HepG2 (cell line): ENCODE data around the gene SIGMAR1. TPM values are rescaled to one million over a fixed set of nuclear protein-coding genes. Genes with fewer than 3 reads are reported as not detected.
A peak's percentile ranks its signal among the peaks of the same experiment; 100 is the strongest.

ENCODE experiments used
- ATF7 ChIP-seq, 2 experiments: fragments of 450-650 bp in 1 of 2; sonication (generic) in 1 of 2; formaldehyde crosslinking in 1 of 2; IDR thresholded peaks; 2 replicates each; pipeline versions ENCODE4 v1.4.0 to v1.6.1; 2016 to 2020; ENCODE audit warnings: antibody characterized with exemption in 1 of 2, mild to moderate bottlenecking in 1 of 2, missing genetic modification reagents in 1 of 2
- ATM ChIP-seq: fragments of 450-650 bp; IDR thresholded peaks from 2 replicates; pipeline ENCODE4 v1.7.1; 2017; ENCODE audit warnings: mild to moderate bottlenecking, borderline replicate concordance
- CEBPZ ChIP-seq: IDR thresholded peaks from 2 replicates; pipeline ENCODE4 v1.6.1; 2012; ENCODE audit warnings: low read length, improper control_type of control experiment
- ERF ChIP-seq: IDR thresholded peaks from 2 replicates; pipeline ENCODE4 v1.6.1; 2018; ENCODE audit warnings: missing biosample characterization, missing genetic modification reagents
- GPN1 ChIP-seq: sonication (generic); formaldehyde crosslinking; IDR thresholded peaks from 2 replicates; pipeline ENCODE4 v1.5.1; 2020; ENCODE audit warnings: missing genetic modification reagents, borderline replicate concordance
- HDAC1 ChIP-seq: sonication (generic); formaldehyde crosslinking; IDR thresholded peaks from 2 replicates; pipeline ENCODE4 v1.5.1; 2020; ENCODE audit warnings: mild to moderate bottlenecking, missing genetic modification reagents
- HNRNPLL ChIP-seq: fragments of 200-400 bp; formaldehyde crosslinking; IDR thresholded peaks from 2 replicates; pipeline ENCODE4 v1.6.1; 2017; ENCODE audit warnings: mild to moderate bottlenecking, low read depth, low read length; ENCODE audit not compliant: poor library complexity, severe bottlenecking
- ISL2 ChIP-seq: sonication (generic); formaldehyde crosslinking; IDR thresholded peaks from 2 replicates; pipeline ENCODE4 v1.5.0; 2020; ENCODE audit warnings: missing genetic modification reagents
- KMT2A ChIP-seq: sonication (generic); formaldehyde crosslinking; IDR thresholded peaks from 2 replicates; pipeline ENCODE4 v1.4.0; 2020; ENCODE audit warnings: missing genetic modification reagents
- MTA3 ChIP-seq: sonication (generic); formaldehyde crosslinking; IDR thresholded peaks from 2 replicates; pipeline ENCODE4 v1.4.0; 2020; ENCODE audit warnings: missing genetic modification reagents
- NFYC ChIP-seq: IDR thresholded peaks from 2 replicates; pipeline ENCODE4 v1.6.1; 2016; ENCODE audit warnings: missing genetic modification reagents, missing compliant biosample characterization
- PITX1 ChIP-seq: sonication (generic); formaldehyde crosslinking; IDR thresholded peaks from 2 replicates; pipeline ENCODE4 v1.5.1; 2020; ENCODE audit warnings: mild to moderate bottlenecking, missing genetic modification reagents
- PLSCR1 ChIP-seq: sonication (generic); formaldehyde crosslinking; IDR thresholded peaks from 2 replicates; pipeline ENCODE4 v1.5.0; 2020; ENCODE audit warnings: missing genetic modification reagents, mild to moderate bottlenecking, borderline replicate concordance
- POLR2A ChIP-seq, 2 experiments: IDR thresholded peaks; 2 replicates each; pipeline ENCODE4 v1.6.1; 2011; ENCODE audit warnings: low read depth in 2 of 2, low read length in 2 of 2, mild to moderate bottlenecking in 1 of 2, moderate library complexity in 1 of 2; ENCODE audit not compliant: insufficient read depth in 1 of 2
- RFX3 ChIP-seq: IDR thresholded peaks from 2 replicates; pipeline ENCODE4 v1.6.1; 2016; ENCODE audit warnings: missing biosample characterization, missing genetic modification reagents
- SNAPC2 ChIP-seq: sonication (generic); formaldehyde crosslinking; IDR thresholded peaks from 2 replicates; pipeline ENCODE4 v1.8.1; 2022; ENCODE audit warnings: mild to moderate bottlenecking, missing genetic modification reagents
- TFAP4 ChIP-seq: sonication (generic); IDR thresholded peaks from 2 replicates; pipeline ENCODE4 v1.6.1; 2016; ENCODE audit warnings: low read depth, borderline replicate concordance
- ZNF138 ChIP-seq: sonication (generic); formaldehyde crosslinking; IDR thresholded peaks from 2 replicates; pipeline ENCODE4 v1.5.0; 2020; ENCODE audit warnings: mild to moderate bottlenecking, low read depth, missing genetic modification reagents
- ZNF180 ChIP-seq: sonication (generic); formaldehyde crosslinking; IDR thresholded peaks from 2 replicates; pipeline ENCODE4 v1.4.0; 2020; ENCODE audit warnings: low read depth, missing genetic modification reagents, borderline replicate concordance
- ZNF564 ChIP-seq: sonication (generic); formaldehyde crosslinking; IDR thresholded peaks from 2 replicates; pipeline ENCODE4 v1.8.1; 2023; ENCODE audit warnings: mild to moderate bottlenecking, missing genetic modification reagents
- ZNF569 ChIP-seq: sonication (generic); formaldehyde crosslinking; IDR thresholded peaks from 2 replicates; pipeline ENCODE4 v1.5.0; 2020; ENCODE audit warnings: mild to moderate bottlenecking, missing genetic modification reagents, moderate library complexity, borderline replicate concordance
- ZNF770 ChIP-seq: sonication (generic); formaldehyde crosslinking; IDR thresholded peaks from 2 replicates; pipeline ENCODE4 v1.5.0; 2020; ENCODE audit warnings: mild to moderate bottlenecking, missing genetic modification reagents
- polyA plus RNA-seq, 8 experiments: library from polyadenylated mRNA; depleted of rRNA in 3 of 8; stranded (reverse) in 7 of 8; unstranded in 1 of 8; fragments of >200 nt; fragmentation: Illumina TruSeq in 4 of 8; extraction: Trizol in 4 of 8; gene quantifications; 2 replicates each; pipeline versions ENCODE4 v1.2.1 to v1.2.3, GENCODE V29; 2011 to 2016; ENCODE audit warnings: low read depth in 4 of 8, missing spikeins in 1 of 8, mixed read lengths in 1 of 8; ENCODE audit not compliant: insufficient read depth in 1 of 8
- total RNA-seq, 5 experiments: library from RNA; depleted of rRNA; stranded (reverse); fragments of >200 nt; fragmentation: Illumina TruSeq; extraction: Trizol; gene quantifications; 2 replicates each; pipeline ENCODE4 v1.2.3, GENCODE V29; 2016; ENCODE audit warnings: low read depth in 1 of 5

Gene SIGMAR1
- total and polyA plus RNA-seq, 2 of the 13 experiments (the other 11 are each of a cell fraction or from before 2014, with no cell fraction given): 38.9 to 60.8 TPM

GRCh38 chr9:34611811-34612787 is 25.5 kb downstream of the SIGMAR1 start, which contains the start of gene RPP25L (continued):
- TF ChIP-seq CEBPZ: no peak
- 0 out of 2 replicates have a peak, but pooled peaks have one; percentile 52 for TF ChIP-seq SNAPC2
- TF ChIP-seq KMT2A (CRISPR knock-in tag): peak; percentile 63
- peak; percentile 55; the same call in 1 of the 2 replicates for TF ChIP-seq ISL2 (CRISPR knock-in tag)
- no peak for TF ChIP-seq ATF7 (IDR thresholded peaks at IDR 0.05)
- TF ChIP-seq ATF7 (CRISPR knock-in tag; IDR thresholded peaks at IDR 0.05): 0 out of 2 replicates have a peak, but pooled peaks have one; percentile 59
- TF ChIP-seq ZNF569 (CRISPR knock-in tag): no peak
- no peak for TF ChIP-seq GPN1 (CRISPR knock-in tag)
- peak; percentile 63 for TF ChIP-seq ZNF770 (CRISPR knock-in tag)
- no peak for TF ChIP-seq RFX3 (CRISPR knock-in tag)
- TF ChIP-seq NFYC (CRISPR knock-in tag): no peak
- TF ChIP-seq ZNF564 (CRISPR knock-in tag): peak; percentile 70; the same call in 1 of the 2 replicates
- no peak for TF ChIP-seq ZNF180 (CRISPR knock-in tag)
- no peak for TF ChIP-seq ATM
- no peak for TF ChIP-seq ZNF138 (CRISPR knock-in tag)
- peak; percentile 72 for TF ChIP-seq HNRNPLL
- no peak for TF ChIP-seq TFAP4
- 0 out of 2 replicates have a peak, but pooled peaks have one; percentile 21 for TF ChIP-seq PITX1 (CRISPR knock-in tag)
- TF ChIP-seq PLSCR1 (CRISPR knock-in tag): no peak
- no peak for TF ChIP-seq MTA3 (CRISPR knock-in tag)
- TF ChIP-seq POLR2A (IDR thresholded peaks at IDR 0.05; ENCODE audit: insufficient read depth in 1 of 2, low read depth in 2 of 2, low read length in 2 of 2): peak; percentile 82 to 97
- TF ChIP-seq HDAC1 (CRISPR knock-in tag): peak; percentile 42; the same call in 1 of the 2 replicates
- TF ChIP-seq ERF (CRISPR knock-in tag): peak; percentile 60
